C4-2B (cell line): Measurements from ENCODE around the gene PLSCR2.

Source experiments
- ZFX ChIP-seq: fragments of 450-650 bp; IDR thresholded peaks from 2 replicates; pipeline ENCODE4 v1.6.1; 2017
- TF ChIP-seq, protein P1 (sequence below): fragments of 450-650 bp; conservative IDR thresholded peaks from 2 replicates; pipeline ENCODE4 v1.5.1; 2017; ENCODE audit warnings: mild to moderate bottlenecking

DNA sequence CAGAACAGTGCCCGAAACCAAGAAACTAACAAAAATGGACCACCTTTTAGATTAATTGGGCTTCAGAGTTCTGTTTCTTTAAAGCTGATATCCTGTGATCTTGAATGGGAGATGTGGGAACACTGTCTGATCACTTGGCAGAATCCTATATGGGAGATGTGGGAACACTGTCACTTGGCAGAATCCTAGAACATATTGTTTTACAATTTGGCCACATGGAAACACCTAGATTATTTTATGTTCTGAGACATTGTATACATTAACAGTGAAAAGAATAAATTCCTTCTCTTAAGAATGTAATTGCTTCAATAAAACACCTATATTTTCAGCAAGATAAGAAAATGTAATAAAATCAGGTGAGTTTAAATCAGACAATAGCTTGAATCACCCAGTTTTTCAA is 30.3 kb upstream of the PLSCR2 start:
- TF ChIP-seq, protein P1, sequence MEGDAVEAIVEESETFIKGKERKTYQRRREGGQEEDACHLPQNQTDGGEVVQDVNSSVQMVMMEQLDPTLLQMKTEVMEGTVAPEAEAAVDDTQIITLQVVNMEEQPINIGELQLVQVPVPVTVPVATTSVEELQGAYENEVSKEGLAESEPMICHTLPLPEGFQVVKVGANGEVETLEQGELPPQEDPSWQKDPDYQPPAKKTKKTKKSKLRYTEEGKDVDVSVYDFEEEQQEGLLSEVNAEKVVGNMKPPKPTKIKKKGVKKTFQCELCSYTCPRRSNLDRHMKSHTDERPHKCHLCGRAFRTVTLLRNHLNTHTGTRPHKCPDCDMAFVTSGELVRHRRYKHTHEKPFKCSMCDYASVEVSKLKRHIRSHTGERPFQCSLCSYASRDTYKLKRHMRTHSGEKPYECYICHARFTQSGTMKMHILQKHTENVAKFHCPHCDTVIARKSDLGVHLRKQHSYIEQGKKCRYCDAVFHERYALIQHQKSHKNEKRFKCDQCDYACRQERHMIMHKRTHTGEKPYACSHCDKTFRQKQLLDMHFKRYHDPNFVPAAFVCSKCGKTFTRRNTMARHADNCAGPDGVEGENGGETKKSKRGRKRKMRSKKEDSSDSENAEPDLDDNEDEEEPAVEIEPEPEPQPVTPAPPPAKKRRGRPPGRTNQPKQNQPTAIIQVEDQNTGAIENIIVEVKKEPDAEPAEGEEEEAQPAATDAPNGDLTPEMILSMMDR, result no peak
- no peak for TF ChIP-seq ZFX
